Subcutaneous abdominal adipose tissue (tissue), 5 donors: ENCODE data around the gene TNFRSF25.
"Not testable (repeated sequence)": the region's sequence is repeated elsewhere in the genome, so short reads cannot be mapped to it uniquely, and the experiment has no call there.

Experiments used
- H3K27ac ChIP-seq: one replicate; pipeline ENCODE4 v1.7.0; 2013; ENCODE audit warnings: low read depth, mild to moderate bottlenecking, inconsistent platforms, low read length, moderate library complexity
- H3K27me3 ChIP-seq, 5 donors: one replicate each; pipeline ENCODE4 v1.7.0; 2013; ENCODE audit warnings: low read length in 5 of 5, inconsistent platforms in 1 of 5; ENCODE audit not compliant: control insufficient read depth in 5 of 5, insufficient read depth in 4 of 5
- H3K36me3 ChIP-seq, 5 donors: one replicate each; pipeline ENCODE4 v1.7.0; 2013; ENCODE audit warnings: low read length in 5 of 5; ENCODE audit not compliant: control insufficient read depth in 5 of 5, insufficient read depth in 5 of 5
- H3K4me1 ChIP-seq, 5 donors: one replicate each; pipeline ENCODE4 v1.7.0; 2013; ENCODE audit warnings: low read length in 5 of 5, mild to moderate bottlenecking in 3 of 5, moderate library complexity in 1 of 5; ENCODE audit not compliant: control insufficient read depth in 5 of 5, insufficient read depth in 5 of 5
- H3K4me3 ChIP-seq, 5 donors: one replicate each; pipeline ENCODE4 v1.7.0; 2013; ENCODE audit warnings: low read length in 5 of 5, low read depth in 1 of 5
- H3K9ac ChIP-seq, 5 donors: one replicate each; pipeline ENCODE4 v1.7.0; 2013; ENCODE audit warnings: low read length in 5 of 5, mild to moderate bottlenecking in 4 of 5, moderate library complexity in 3 of 5
- H3K9me3 ChIP-seq, 5 donors: one replicate each; pipeline ENCODE4 v1.7.0; 2013; ENCODE audit warnings: low read length in 5 of 5; ENCODE audit not compliant: control insufficient read depth in 5 of 5
- donor health status: healthy.
- donor health status: healthy.
- donor health status: healthy.
- donor health status: healthy.
- donor health status: healthy.

Gene TNFRSF25

GRCh38 chr1:6436277-6436676 is 29.7 kb downstream of the TNFRSF25 start:
- not testable (repeated sequence) for H3K27ac ChIP-seq, H3K9me3 ChIP-seq, H3K4me1 ChIP-seq, H3K9ac ChIP-seq, H3K4me3 ChIP-seq, H3K36me3 ChIP-seq
- peaks cover 6 to 21% (median 13%) of the 10 kb centered on the region in 5 donors for H3K27me3 ChIP-seq

GRCh38 chr1:6435547-6435946 is 30.4 kb downstream of the TNFRSF25 start:
- no peak overlapping the region for H3K4me3 ChIP-seq
- peaks cover 1 to 19% (median 12%) of the 10 kb centered on the region in 5 donors for H3K27me3 ChIP-seq
- no peaks in the 10 kb centered on the region for H3K36me3 ChIP-seq
- H3K9ac ChIP-seq = no peak overlapping the region
- H3K9me3 ChIP-seq = no peaks in the 10 kb centered on the region
- H3K27ac ChIP-seq = no peak overlapping the region
- H3K4me1 ChIP-seq = peaks cover 0 to 4% (median 1%) of the 10 kb centered on the region in 5 donors

- Histone ChIP-seq H3K9ac (no peak overlapping the region), H3K4me3 (no peak overlapping the region), H3K9me3 (no peaks in the 10 kb centered on the region), H3K4me1 (peaks cover 0 to 3% (median 0%) of the 10 kb centered on the region in 5 donors), H3K27ac (no peak overlapping the region), H3K27me3 (peaks cover 5 to 22% (median 14%) of the 10 kb centered on the region in 5 donors), H3K36me3 (no peaks in the 10 kb centered on the region)
Observed at GRCh38 chr1:6435129-6435528, 30.8 kb downstream of the TNFRSF25 start.

- H3K36me3 ChIP-seq = no peaks in the 10 kb centered on the region
- H3K27ac ChIP-seq = no peak overlapping the region
- H3K4me3 ChIP-seq = no peak overlapping the region
- H3K9me3 ChIP-seq = no peaks in the 10 kb centered on the region
- no peaks in the 10 kb centered on the region for H3K4me1 ChIP-seq
- peaks cover 7 to 22% (median 17%) of the 10 kb centered on the region in 5 donors for H3K27me3 ChIP-seq
- no peak overlapping the region for H3K9ac ChIP-seq
Observed at GRCh38 chr1:6434186-6434585, 31.8 kb downstream of the TNFRSF25 start.

GRCh38 chr1:6431645-6432579 is 34.1 kb downstream of the TNFRSF25 start:
- H3K9ac ChIP-seq = not testable (repeated sequence)
- peaks cover 6 to 30% (median 25%) of the 10 kb centered on the region in 5 donors for H3K27me3 ChIP-seq

GRCh38 chr1:6429660-6430411 is 36.1 kb downstream of the TNFRSF25 start:
- H3K36me3 ChIP-seq, H3K9me3 ChIP-seq, H3K9ac ChIP-seq, H3K4me3 ChIP-seq, H3K27ac ChIP-seq, H3K4me1 ChIP-seq: not testable (repeated sequence)
- H3K27me3 ChIP-seq = peaks cover 26 to 48% (median 43%) of the 10 kb centered on the region in 5 donors

More at GRCh38 chr1:6431645-6432579, 34.1 kb downstream of the TNFRSF25 start:
- H3K36me3 ChIP-seq, H3K9me3 ChIP-seq, H3K27ac ChIP-seq, H3K4me3 ChIP-seq, H3K4me1 ChIP-seq: not testable (repeated sequence)

- H3K9me3 ChIP-seq, H3K4me3 ChIP-seq, H3K9ac ChIP-seq, H3K27ac ChIP-seq, H3K36me3 ChIP-seq: not testable (repeated sequence)
- H3K4me1 ChIP-seq = peaks cover 0 to 19% (median 11%) of the 10 kb centered on the region in 5 donors
- H3K27me3 ChIP-seq = peaks cover 36 to 60% (median 55%) of the 10 kb centered on the region in 5 donors
Observed at GRCh38 chr1:6428453-6428852, 37.5 kb downstream of the TNFRSF25 start.

- H3K4me3 ChIP-seq = no peak overlapping the region
- no peak overlapping the region for H3K27ac ChIP-seq
- peaks cover 0 to 26% (median 16%) of the 10 kb centered on the region in 5 donors for H3K4me1 ChIP-seq
- no peaks in the 10 kb centered on the region for H3K36me3 ChIP-seq
- H3K27me3 ChIP-seq = peaks cover 44 to 67% (median 62%) of the 10 kb centered on the region in 5 donors
- H3K9ac ChIP-seq = no peak overlapping the region
- no peaks in the 10 kb centered on the region for H3K9me3 ChIP-seq
Observed at GRCh38 chr1:6427441-6428390, 38.3 kb downstream of the TNFRSF25 start.

GRCh38 chr1:6426972-6427350 is 39.0 kb downstream of the TNFRSF25 start:
- H3K9me3 ChIP-seq = no peaks in the 10 kb centered on the region
- peaks cover 44 to 70% (median 63%) of the 10 kb centered on the region in 5 donors for H3K27me3 ChIP-seq
- H3K4me3 ChIP-seq = no peak overlapping the region
- no peaks in the 10 kb centered on the region for H3K36me3 ChIP-seq
- H3K4me1 ChIP-seq = peaks cover 0 to 26% (median 16%) of the 10 kb centered on the region in 5 donors
- H3K9ac ChIP-seq = no peak overlapping the region
- H3K27ac ChIP-seq = no peak overlapping the region
